ENCODE measurements around the gene PDCD7. TPM values are rescaled to one million over a fixed set of nuclear protein-coding genes. Genes with fewer than 3 reads are reported as not detected.
"Not testable (repeated sequence)": the region's sequence is repeated elsewhere in the genome, so short reads cannot be mapped to it uniquely, and the experiment has no call there.

The PDCD7 gene
- polyA plus RNA-seq, 6 donors from 2014 or later, result 7.7 to 20.7 (median 14.5) TPM

- Mint-ChIP-seq H3K4me1 (no peaks in the 10 kb centered on the region), H3K9me3 (no peaks in the 10 kb centered on the region), H3K4me3 (no peak overlapping the region), H3K27me3 (no peaks in the 10 kb centered on the region), H3K27ac (no peak overlapping the region), H3K36me3 (peaks cover 26 to 31% of the 10 kb centered on the region in 2 donors)
- ATAC-seq (ENCODE audit: low read depth in 2 of 2) (no peak), DNase-seq (no peak)
Measured at GRCh38 chr15:65156692-65157091, 23.1 kb upstream of the PDCD7 start.

GRCh38 chr15:65154720-65155119, 21.1 kb upstream of the PDCD7 start:
- ATAC-seq (ENCODE audit: low read depth in 2 of 2) (no peak), DNase-seq (no peak)
- Mint-ChIP-seq H3K36me3 (peaks cover 30 to 31% of the 10 kb centered on the region in 2 donors), H3K27ac (no peak overlapping the region), H3K27me3 (no peaks in the 10 kb centered on the region), H3K4me1 (no peaks in the 10 kb centered on the region), H3K9me3 (no peaks in the 10 kb centered on the region), H3K4me3 (no peak overlapping the region)

DNA sequence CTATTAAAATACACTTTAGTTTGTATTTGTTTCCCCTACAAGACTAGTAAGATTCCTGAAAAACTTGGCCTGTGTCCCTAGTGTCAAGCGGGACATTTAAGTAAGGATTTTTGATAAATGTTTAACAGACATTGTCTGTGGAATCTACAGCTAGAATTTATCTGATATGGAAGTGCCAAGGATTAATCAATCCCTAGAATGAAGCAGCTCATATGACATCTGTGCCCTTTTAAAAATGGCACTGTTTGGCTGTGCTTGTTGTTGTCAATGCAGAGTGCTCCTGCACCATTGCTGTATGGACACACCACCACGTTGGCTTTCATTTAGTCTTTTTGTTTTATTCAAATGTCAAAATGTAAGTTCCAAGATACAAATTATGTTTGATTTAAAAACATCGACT, 14.3 kb upstream of the PDCD7 start:
- DNase-seq (no peak), ATAC-seq (ENCODE audit: low read depth in 2 of 2) (no peak)
- Mint-ChIP-seq H3K36me3 (peaks cover 0 to 4% of the 10 kb centered on the region in 2 donors), H3K4me3 (no peak overlapping the region), H3K9me3 (no peaks in the 10 kb centered on the region), H3K27me3 (no peaks in the 10 kb centered on the region), H3K4me1 (no peaks in the 10 kb centered on the region), H3K27ac (no peak overlapping the region)

- DNase-seq, result no peak
- ATAC-seq (ENCODE audit: low read depth in 2 of 2), result no peak
- H3K27ac Mint-ChIP-seq, result peak overlapping the region in 1 of 6 donors; percentile 6
- no peaks in the 10 kb centered on the region for H3K9me3 Mint-ChIP-seq
- peaks cover 0 to 1% of the 10 kb centered on the region in 2 donors for H3K36me3 Mint-ChIP-seq
- no peaks in the 10 kb centered on the region for H3K27me3 Mint-ChIP-seq
- no peak overlapping the region for H3K4me3 Mint-ChIP-seq
- no peaks in the 10 kb centered on the region for H3K4me1 Mint-ChIP-seq
Measured at GRCh38 chr15:65146438-65146837, 12.8 kb upstream of the PDCD7 start.

GRCh38 chr15:65138631-65139030, 5.0 kb upstream of the PDCD7 start:
- not testable (repeated sequence) for H3K4me3 Mint-ChIP-seq; ATAC-seq (ENCODE audit: low read depth in 2 of 2); H3K4me1 Mint-ChIP-seq; H3K27ac Mint-ChIP-seq; DNase-seq; H3K27me3 Mint-ChIP-seq
- Mint-ChIP-seq H3K9me3 (peaks cover 4 to 15% (median 11%) of the 10 kb centered on the region in 7 donors), H3K36me3 (peaks cover 6 to 12% of the 10 kb centered on the region in 2 donors)

- not testable (repeated sequence) for ATAC-seq (ENCODE audit: low read depth in 2 of 2); H3K4me1 Mint-ChIP-seq; H3K27me3 Mint-ChIP-seq; DNase-seq; H3K27ac Mint-ChIP-seq
- Mint-ChIP-seq H3K36me3 (peaks cover 6 to 15% of the 10 kb centered on the region in 2 donors), H3K9me3 (peaks cover 4 to 15% (median 11%) of the 10 kb centered on the region in 7 donors), H3K4me3 (peak overlapping the region in 1 of 8 donors; percentile 79)
Measured at GRCh38 chr15:65137893-65138292, 4.3 kb upstream of the PDCD7 start.

DNA sequence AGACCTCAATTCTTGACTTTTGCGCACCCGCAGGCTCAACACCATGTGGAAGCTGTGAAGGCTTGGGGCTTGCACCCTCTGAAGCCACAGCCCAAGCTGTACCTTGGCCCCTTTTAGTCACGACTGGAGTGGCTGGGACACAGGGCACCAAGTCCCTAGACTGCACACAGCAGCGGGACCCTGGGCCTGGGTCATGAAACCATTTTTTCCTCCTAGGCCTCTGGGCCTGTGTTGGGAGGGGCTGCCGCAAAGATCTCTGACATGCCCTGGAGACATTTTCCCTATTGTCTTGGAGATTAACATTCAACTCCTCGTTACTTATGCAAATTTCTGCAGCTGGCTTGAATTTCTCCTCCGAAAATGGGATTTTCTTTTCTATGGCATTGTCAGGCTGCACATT, 3.5 kb upstream of the PDCD7 start:
- H3K27ac Mint-ChIP-seq; ATAC-seq (ENCODE audit: low read depth in 2 of 2); H3K27me3 Mint-ChIP-seq; DNase-seq: not testable (repeated sequence)
- Mint-ChIP-seq H3K9me3 (peaks cover 4 to 15% (median 11%) of the 10 kb centered on the region in 7 donors), H3K4me1 (peaks cover 13 to 16% (median 13%) of the 10 kb centered on the region in 3 donors), H3K36me3 (peaks cover 6 to 15% of the 10 kb centered on the region in 2 donors), H3K4me3 (peak overlapping the region in 1 of 8 donors; percentile 79)

- Mint-ChIP-seq H3K27me3 (no peaks in the 10 kb centered on the region), H3K36me3 (peaks cover 6 to 15% of the 10 kb centered on the region in 2 donors), H3K9me3 (peaks cover 4 to 15% (median 11%) of the 10 kb centered on the region in 7 donors), H3K27ac (peak overlapping the region in 3 of 6 donors; percentile 85 to 97 (median 96)), H3K4me3 (peak overlapping the region; percentile 56 to 96 (median 94)), H3K4me1 (peaks cover 19 to 31% (median 29%) of the 10 kb centered on the region in 3 donors)
- DNase-seq (no peak), ATAC-seq (ENCODE audit: low read depth in 2 of 2) (no peak)
Measured at GRCh38 chr15:65134538-65134937, 930 bp upstream of the PDCD7 start.

GRCh38 chr15:65132878-65133547, 595 bp downstream of the PDCD7 start:
- Mint-ChIP-seq H3K36me3 (peaks cover 12 to 19% of the 10 kb centered on the region in 2 donors), H3K9me3 (peaks cover 4 to 15% (median 11%) of the 10 kb centered on the region in 7 donors), H3K27me3 (no peaks in the 10 kb centered on the region), H3K27ac (peak overlapping the region in 4 of 6 donors; percentile 86 to 96 (median 92)), H3K4me1 (peaks cover 26 to 34% (median 32%) of the 10 kb centered on the region in 3 donors), H3K4me3 (peak overlapping the region; percentile 85 to 96 (median 92))
- peak; percentile 25 for DNase-seq
- peak; percentile 31 to 38 for ATAC-seq (ENCODE audit: low read depth in 2 of 2)

- H3K4me3 Mint-ChIP-seq, result peak overlapping the region in 3 of 8 donors; percentile 4 to 61 (median 29)
- H3K4me1 Mint-ChIP-seq, result peaks cover 35 to 38% (median 37%) of the 10 kb centered on the region in 3 donors
- H3K27me3 Mint-ChIP-seq, result no peaks in the 10 kb centered on the region
- H3K36me3 Mint-ChIP-seq, result peaks cover 12 to 19% of the 10 kb centered on the region in 2 donors
- DNase-seq, result no peak
- ATAC-seq (ENCODE audit: low read depth in 2 of 2), result no peak
- H3K9me3 Mint-ChIP-seq, result peaks cover 0 to 3% (median 0%) of the 10 kb centered on the region in 7 donors
- H3K27ac Mint-ChIP-seq, result peak overlapping the region in 2 of 6 donors; percentile 7 to 33
Measured at GRCh38 chr15:65130941-65131340, 2.7 kb downstream of the PDCD7 start.

- ATAC-seq (ENCODE audit: low read depth in 2 of 2) (no peak), DNase-seq (no peak)
- no peak overlapping the region for H3K27ac Mint-ChIP-seq
- H3K4me1 Mint-ChIP-seq, result peaks cover 0 to 4% (median 3%) of the 10 kb centered on the region in 3 donors
- no peak overlapping the region for H3K4me3 Mint-ChIP-seq
- H3K36me3 Mint-ChIP-seq, result peaks cover 19 to 42% of the 10 kb centered on the region in 2 donors
- H3K27me3 Mint-ChIP-seq, result no peaks in the 10 kb centered on the region
- no peaks in the 10 kb centered on the region for H3K9me3 Mint-ChIP-seq
Measured at GRCh38 chr15:65115542-65115941, 18.1 kb downstream of the PDCD7 start.

DNA sequence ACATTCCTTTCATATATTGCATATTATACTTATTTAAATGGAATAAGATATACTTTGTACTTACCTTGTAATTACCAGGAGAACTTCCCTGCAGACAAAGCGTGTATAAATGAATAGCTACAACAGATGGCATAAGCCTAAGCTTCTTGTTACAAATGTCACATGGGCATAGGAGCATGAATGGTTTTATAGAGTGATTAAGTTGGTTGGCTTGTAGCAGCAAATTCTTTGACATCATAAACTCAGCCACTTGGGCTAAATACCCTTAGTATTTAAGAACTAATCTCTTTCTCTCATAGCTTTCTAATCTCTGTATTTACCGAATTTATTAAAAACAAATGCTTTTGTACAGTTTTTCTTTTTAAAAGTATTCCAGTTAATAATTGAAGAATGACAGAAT, 18.5 kb downstream of the PDCD7 start, which contains the start of gene UBAP1L:
Gene UBAP1L (minus strand): TSS at position 115 of the 400 bp plus-strand sequence. CDS start 8,985 bp downstream, outside the sequence.
- Mint-ChIP-seq H3K27me3 (no peaks in the 10 kb centered on the region), H3K36me3 (peaks cover 19 to 42% of the 10 kb centered on the region in 2 donors), H3K9me3 (no peaks in the 10 kb centered on the region), H3K4me1 (peaks cover 0 to 4% (median 3%) of the 10 kb centered on the region in 3 donors), H3K4me3 (no peak within 1 kb of the TSS), H3K27ac (peak within 1 kb of the TSS in 1 of 6 donors; percentile 16)
- DNase-seq, result no peak
- ATAC-seq (ENCODE audit: low read depth in 2 of 2), result no peak

- ATAC-seq (ENCODE audit: low read depth in 2 of 2), result no peak
- Mint-ChIP-seq H3K4me1 (peaks cover 0 to 4% (median 1%) of the 10 kb centered on the region in 3 donors), H3K27me3 (no peaks in the 10 kb centered on the region), H3K27ac (peak overlapping the region in 1 of 6 donors; percentile 85), H3K9me3 (no peaks in the 10 kb centered on the region), H3K36me3 (peaks cover 11 to 31% of the 10 kb centered on the region in 2 donors), H3K4me3 (no peak overlapping the region)
- DNase-seq, result no peak
Measured at GRCh38 chr15:65110676-65111292, 22.8 kb downstream of the PDCD7 start.

All from naive B cell (primary cell).